Pancreas (tissue), 10 donors: Measurements from ENCODE around the gene ELN. TPM values are rescaled to one million over a fixed set of nuclear protein-coding genes. Genes with fewer than 3 reads are reported as not detected.

Source experiments
- ATAC-seq, 4 donors: fragments of 200-7000 bp; cut with Tn5 transposase; one replicate each; pipeline versions ENCODE4 v1.8.0 to v1.9.1; 2020; ENCODE audit warnings: mild to moderate bottlenecking in 4 of 4, moderate library complexity in 4 of 4
- DNase-seq, 6 donors: peaks; one replicate each; pipeline ENCODE4 v3.0.0-alpha.2; 2020
- FAIRE-seq: peaks from 2 replicates; lab custom pipeline; 2012; peaks lifted over from hg19 to GRCh38; lab: Jason Lieb, UNC
- H3K27ac ChIP-seq, 4 donors: fragments of 200-600 bp; sonication (generic); 1 replicate in 3 of 4; 2 replicates in 1 of 4; pipeline versions ENCODE4 v1.5.0 to v1.8.0; 2020
- H3K27me3 ChIP-seq, 4 donors: fragments of 200-600 bp; one replicate each; pipeline ENCODE4 v1.8.0; 2021
- H3K36me3 ChIP-seq, 3 donors: fragments of 200-600 bp; sonication (generic) in 1 of 3; one replicate each; pipeline versions ENCODE4 v1.5.0 to v1.8.0; 2020 to 2021
- H3K4me1 ChIP-seq, 3 donors: fragments of 200-600 bp; one replicate each; pipeline ENCODE4 v1.8.0; 2021
- H3K4me3 ChIP-seq, 4 donors: fragments of 200-600 bp; sonication (generic) in 2 of 4; one replicate each; pipeline versions ENCODE4 v1.5.0 to v1.8.0; 2020 to 2021
- H3K9me3 ChIP-seq, 4 donors: fragments of 200-600 bp; one replicate each; pipeline ENCODE4 v1.8.0; 2021
- CTCF ChIP-seq, 4 donors: fragments of 200-600 bp; sonication (generic) in 3 of 4; IDR thresholded peaks; one replicate each; pipeline versions ENCODE4 v1.5.0 to v1.8.0; 2021; ENCODE audit warnings: antibody characterized with exemption in 4 of 4
- WGBS, 2 donors: extraction: QIAGEN DNeasy Blood & Tissue Kit; methylation state at CpG; one replicate each; pipeline ENCODE4 v1.1.7; 2013; 5-methylcytosine and 5-hydroxymethylcytosine counted together
- intact Hi-C, 3 donors: fragments of 100-400 bp; cut with DNase I; formaldehyde crosslinking; loops; one replicate each; pipeline versions ENCODE4 v1.11.1 to v1.14.2; 2022
- polyA plus RNA-seq, 2 donors: library from polyadenylated mRNA; stranded (reverse); fragments of 200-250 nt; gene quantifications; one replicate each; pipeline ENCODE4 v1.2.3, GENCODE V29; 2013
- total RNA-seq, 6 donors: library from RNA; stranded (reverse); fragmentation: NEBNext Ultra II Directional in 4 of 6; extraction: Animal tissue kit (Norgen Biotek cat#: 25700) in 4 of 6; gene quantifications; one replicate each; pipeline versions ENCODE4 v1.2.1 to v1.2.4, GENCODE V29; 2021 to 2023
- donor health status: healthy with polysubstance abuse.
- donor health status: DM: no; HTN: no; CAD: no; lungs with moderate emphysema.
- donor health status: DM: no; HTN: no; CAD: no.
- donor health status: control.
- donor health status: control.
- donor health status: Bipolar disorder and iron deficiency.
- donor health status: DM: yes; HTN: yes; CAD: no.
- donor health status: DM: no; HTN: no; CAD: no.
- donor health status: DM: no; HTN: no; CAD: no.
- donor health status: DM: yes; HTN: yes; CAD: no.

The ELN gene
- total and polyA plus RNA-seq, 8 donors: 36.8 to 118 (median 70.7) TPM

- Histone ChIP-seq H3K27ac (no peak overlapping the region), H3K36me3 (peaks cover 0 to 1% (median 0%) of the 10 kb centered on the region in 3 donors), H3K9me3 (no peaks in the 10 kb centered on the region), H3K4me3 (no peak overlapping the region), H3K27me3 (no peaks in the 10 kb centered on the region), H3K4me1 (no peaks in the 10 kb centered on the region)
- no peak for TF ChIP-seq CTCF (IDR thresholded peaks at IDR 0.05)
- peak in 1 of 6 donors; percentile 78 for DNase-seq
- intact Hi-C loops: loop anchor here in 2 of 3 donors (1.0 to 10.0 kb wide), 4 partner anchors 106 to 332 kb away; partner anchors contain the start of gene EIF4H (in 1 of the 2)
- WGBS, 2 donors: 83 to 91% methylated on average over 20 of the region's 20 CpGs
- no peak for ATAC-seq
- no peak for FAIRE-seq
These were observed 40.6 kb downstream of the ELN start for GRCh38 chr7:74068378-74069085.

- no peaks in the 10 kb centered on the region for H3K9me3 ChIP-seq
- intact Hi-C loops: loop anchor here in 2 of 3 donors (5.0 to 10.0 kb wide), 3 partner anchors 106 to 138 kb away; partner anchors contain the start of gene EIF4H (in 1 of the 2)
- H3K27me3 ChIP-seq: no peaks in the 10 kb centered on the region
- no peak for TF ChIP-seq CTCF (IDR thresholded peaks at IDR 0.05)
- no peaks in the 10 kb centered on the region for H3K4me1 ChIP-seq
- no peak overlapping the region for H3K27ac ChIP-seq
- ATAC-seq: no peak
- no peaks in the 10 kb centered on the region for H3K36me3 ChIP-seq
- FAIRE-seq: no peak
- DNase-seq: peak in 1 of 6 donors; percentile 74
- no peak overlapping the region for H3K4me3 ChIP-seq
- 90 to 94% methylated on average over 16 of the region's 16 CpGs for WGBS, 2 donors
These were observed 41.1 kb downstream of the ELN start for GRCh38 chr7:74069086-74069541.

- Histone ChIP-seq H3K4me1 (no peaks in the 10 kb centered on the region), H3K27me3 (no peaks in the 10 kb centered on the region), H3K4me3 (no peak overlapping the region), H3K9me3 (no peaks in the 10 kb centered on the region), H3K27ac (no peak overlapping the region), H3K36me3 (no peaks in the 10 kb centered on the region)
- 72 to 74% methylated on average over 11 of the region's 11 CpGs for WGBS, 2 donors
- no peak for ATAC-seq
- FAIRE-seq: no peak
- intact Hi-C loops: loop anchor here in 2 of 3 donors (5.0 to 10.0 kb wide), 3 partner anchors 105 to 137 kb away; partner anchors contain the start of gene EIF4H (in 1 of the 2)
- no peak for TF ChIP-seq CTCF (IDR thresholded peaks at IDR 0.05)
- DNase-seq: no peak
These were observed 42.0 kb downstream of the ELN start for GRCh38 chr7:74069790-74070618.

- ATAC-seq (no peak), FAIRE-seq (no peak), DNase-seq (peak in 1 of 6 donors; percentile 50)
- no peaks in the 10 kb centered on the region for H3K27me3 ChIP-seq
- H3K36me3 ChIP-seq: no peaks in the 10 kb centered on the region
- no peak overlapping the region for H3K4me3 ChIP-seq
- TF ChIP-seq CTCF (IDR thresholded peaks at IDR 0.05): no peak
- WGBS, 2 donors: 54 to 60% methylated on average over 6 of the region's 6 CpGs
- H3K4me1 ChIP-seq: no peaks in the 10 kb centered on the region
- intact Hi-C loops: no loop called here
- H3K9me3 ChIP-seq: no peaks in the 10 kb centered on the region
- no peak overlapping the region for H3K27ac ChIP-seq
These were observed 42.6 kb downstream of the ELN start for GRCh38 chr7:74070619-74070921.
